UCSD-AML1 (cell line): Measurements from ENCODE around the gene ASH1L.

ENCODE experiments used
- DNase-seq: peaks from one replicate; lab custom pipeline; 2025; ENCODE audit not compliant: unreplicated experiment; lab: John Stamatoyannopoulos, UW

Gene ASH1L

DNA sequence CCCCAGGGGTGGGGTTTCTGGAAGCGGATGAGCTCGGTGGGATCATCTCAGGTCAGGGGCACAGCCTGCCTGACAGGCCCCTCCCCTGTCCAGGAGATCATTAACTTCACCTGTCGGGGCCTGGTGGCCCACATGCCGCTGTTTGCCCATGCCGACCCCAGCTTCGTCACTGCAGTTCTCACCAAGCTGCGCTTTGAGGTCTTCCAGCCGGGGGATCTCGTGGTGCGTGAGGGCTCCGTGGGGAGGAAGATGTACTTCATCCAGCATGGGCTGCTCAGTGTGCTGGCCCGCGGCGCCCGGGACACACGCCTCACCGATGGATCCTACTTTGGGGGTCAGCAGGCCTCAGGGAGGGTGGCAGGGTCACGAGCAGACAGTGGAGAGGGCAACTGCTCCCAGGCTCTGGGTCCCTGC, 277.0 kb downstream of the ASH1L start:
- DNase-seq = no peak
